ENCODE measurements around the gene SLC30A7.

GRCh38 chr1:100936194-100936967 lies 40.5 kb downstream of the SLC30A7 start:
- TF ChIP-seq CTCF (IDR thresholded peaks at IDR 0.05; ENCODE audit: low read depth, low read length, poor library complexity, severe bottlenecking): no peak
- TF ChIP-seq EZH2phosphoT487 (IDR thresholded peaks at IDR 0.05; ENCODE audit: borderline replicate concordance, low read length): no peak

All from DOHH2 (cell line).